Measurements from ENCODE around the gene ORMDL1. TPM values are rescaled to one million over a fixed set of nuclear protein-coding genes. Genes with fewer than 3 reads are reported as not detected.

ORMDL1 gene
- total RNA-seq, 4 donors from 2014 or later: 33.5 to 70.5 (median 53.8) TPM

- WGBS, 2 donors (ENCODE audit: low coverage in 1 of 2): 75 to 78% methylated on average over 4 to 6 of the region's 6 CpGs
- peaks cover 0 to 13% (median 0%) of the 10 kb centered on the region in 3 donors for H3K4me1 ChIP-seq
- H3K36me3 ChIP-seq: peaks cover 0 to 54% of the 10 kb centered on the region in 2 donors
- TF ChIP-seq POLR2A (IDR thresholded peaks at IDR 0.05) (no peak), POLR2AphosphoS5 (IDR thresholded peaks at IDR 0.05) (no peak), CTCF (IDR thresholded peaks at IDR 0.05) (no peak)
- peak overlapping the region in 1 of 4 donors; percentile 1 for H3K27ac ChIP-seq
- no peaks in the 10 kb centered on the region for H3K27me3 ChIP-seq
- H3K9me3 ChIP-seq: no peaks in the 10 kb centered on the region
- no peak overlapping the region for H3K4me3 ChIP-seq
- no peak for ATAC-seq
These were observed 13.8 kb upstream of the ORMDL1 start for GRCh38 chr2:189797902-189798301.

GRCh38 chr2:189794310-189794709 lies 10.2 kb upstream of the ORMDL1 start:
- no peak overlapping the region for H3K4me3 ChIP-seq
- H3K36me3 ChIP-seq: peaks cover 0 to 70% of the 10 kb centered on the region in 2 donors
- 100% methylated on average over 1 of the region's 1 CpG for WGBS, 2 donors (ENCODE audit: low coverage in 1 of 2)
- H3K9me3 ChIP-seq: no peaks in the 10 kb centered on the region
- ATAC-seq: no peak
- peaks cover 0 to 9% (median 0%) of the 10 kb centered on the region in 3 donors for H3K4me1 ChIP-seq
- no peaks in the 10 kb centered on the region for H3K27me3 ChIP-seq
- no peak overlapping the region for H3K27ac ChIP-seq
- TF ChIP-seq POLR2A (IDR thresholded peaks at IDR 0.05): no peak
- TF ChIP-seq POLR2AphosphoS5 (IDR thresholded peaks at IDR 0.05): no peak
- TF ChIP-seq EP300 (IDR thresholded peaks at IDR 0.05): no peak
- no peak for TF ChIP-seq CTCF (IDR thresholded peaks at IDR 0.05)

GRCh38 chr2:189791338-189792042 lies 7.4 kb upstream of the ORMDL1 start:
- Histone ChIP-seq H3K27me3 (no peaks in the 10 kb centered on the region), H3K27ac (no peak overlapping the region), H3K9me3 (no peaks in the 10 kb centered on the region), H3K4me1 (no peaks in the 10 kb centered on the region), H3K4me3 (no peak overlapping the region), H3K36me3 (peaks cover 0 to 52% of the 10 kb centered on the region in 2 donors)
- 77 to 91% methylated on average over 10 of the region's 12 CpGs for WGBS, 2 donors (ENCODE audit: low coverage in 1 of 2)
- TF ChIP-seq CTCF (IDR thresholded peaks at IDR 0.05) (no peak), POLR2AphosphoS5 (IDR thresholded peaks at IDR 0.05) (no peak), EP300 (IDR thresholded peaks at IDR 0.05) (no peak), POLR2A (IDR thresholded peaks at IDR 0.05) (no peak)
- no peak for ATAC-seq

GRCh38 chr2:189783451-189783926 lies 650 bp downstream of the ORMDL1 start:
- 0% methylated on average over 8 to 10 of the region's 17 CpGs for WGBS, 2 donors (ENCODE audit: low coverage in 1 of 2)
- peaks cover 0 to 30% of the 10 kb centered on the region in 2 donors for H3K36me3 ChIP-seq
- no peaks in the 10 kb centered on the region for H3K27me3 ChIP-seq
- TF ChIP-seq POLR2A (IDR thresholded peaks at IDR 0.05): no peak
- TF ChIP-seq POLR2AphosphoS5 (IDR thresholded peaks at IDR 0.05): no peak
- TF ChIP-seq CTCF (IDR thresholded peaks at IDR 0.05): no peak
- TF ChIP-seq EP300 (IDR thresholded peaks at IDR 0.05): no peak
- H3K9me3 ChIP-seq: no peaks in the 10 kb centered on the region
- H3K4me3 ChIP-seq: peak overlapping the region; percentile 75 to 77
- H3K27ac ChIP-seq: peak overlapping the region; percentile 89 to 98 (median 95)
- peaks cover 3 to 52% (median 18%) of the 10 kb centered on the region in 3 donors for H3K4me1 ChIP-seq
- no peak for ATAC-seq

- Histone ChIP-seq H3K9me3 (no peaks in the 10 kb centered on the region), H3K27me3 (no peaks in the 10 kb centered on the region), H3K4me3 (peak overlapping the region in 1 of 2 donors; percentile 75), H3K36me3 (peaks cover 0 to 43% of the 10 kb centered on the region in 2 donors), H3K27ac (peak overlapping the region in 3 of 4 donors; percentile 44 to 97 (median 93)), H3K4me1 (peaks cover 3 to 55% (median 18%) of the 10 kb centered on the region in 3 donors)
- TF ChIP-seq POLR2A (IDR thresholded peaks at IDR 0.05) (no peak), CTCF (IDR thresholded peaks at IDR 0.05) (no peak)
- ATAC-seq: no peak
- WGBS, 2 donors (ENCODE audit: low coverage in 1 of 2): 57 to 64% methylated on average over 3 to 4 of the region's 4 CpGs
These were observed 1.9 kb downstream of the ORMDL1 start for GRCh38 chr2:189782221-189782671.

Data from gastroesophageal sphincter (tissue), 4 donors.